Left lung (tissue), 10 donors: ENCODE data around the gene NFIA. TPM values are rescaled to one million over a fixed set of nuclear protein-coding genes. Genes with fewer than 3 reads are reported as not detected.

Experiments
- ATAC-seq: fragments of 200-7000 bp; cut with Tn5 transposase; one replicate; pipeline ENCODE4 v1.9.1; 2020; ENCODE audit warnings: moderate library complexity
- DNase-seq, 4 donors: peaks; one replicate each; pipeline ENCODE4 v3.0.0-alpha.2; 2013 to 2020
- H3K27ac ChIP-seq, 2 donors: fragments of 200-600 bp; sonication (generic) in 1 of 2; one replicate each; pipeline versions ENCODE4 v1.5.0 to v1.8.0; 2020 to 2021
- H3K27me3 ChIP-seq, 2 donors: fragments of 200-600 bp; sonication (generic) in 1 of 2; one replicate each; pipeline versions ENCODE4 v1.5.0 to v1.8.0; 2020 to 2021
- H3K36me3 ChIP-seq, 2 donors: fragments of 200-600 bp; sonication (generic) in 1 of 2; one replicate each; pipeline versions ENCODE4 v1.5.0 to v1.8.0; 2020 to 2021
- H3K4me1 ChIP-seq, 2 donors: fragments of 200-600 bp; one replicate each; pipeline ENCODE4 v1.8.0; 2021
- H3K4me3 ChIP-seq, 2 donors: fragments of 200-600 bp; sonication (generic) in 1 of 2; one replicate each; pipeline versions ENCODE4 v1.5.0 to v1.8.0; 2020 to 2021; ENCODE audit warnings: mild to moderate bottlenecking in 1 of 2
- H3K9me3 ChIP-seq, 2 donors: fragments of 200-600 bp; sonication (generic) in 1 of 2; one replicate each; pipeline versions ENCODE4 v1.5.0 to v1.8.0; 2020 to 2021
- intact Hi-C, 2 donors: fragments of 100-400 bp; cut with DNase I; formaldehyde crosslinking; loops; one replicate each; pipeline versions ENCODE4 v1.11.2 to v1.14.2; 2022
- polyA plus RNA-seq, 6 donors: library from polyadenylated mRNA; unstranded; fragments of 120-200 nt; gene quantifications; one replicate each; pipeline ENCODE4 v1.2.1, GENCODE V29; 2013; ENCODE audit not compliant: insufficient read length in 6 of 6
- total RNA-seq, 2 donors: library from RNA; stranded (reverse); fragmentation: NEBNext Ultra II Directional; extraction: Animal tissue kit (Norgen Biotek cat#: 25700); gene quantifications; one replicate each; pipeline ENCODE4 v1.2.1, GENCODE V29; 2021
- TF ChIP-seq, protein P1 (sequence below), 2 donors: fragments of 200-600 bp; sonication (generic) in 1 of 2; IDR thresholded peaks; one replicate each; pipeline versions ENCODE4 v1.5.0 to v1.8.0; 2021; ENCODE audit warnings: antibody characterized with exemption in 2 of 2
- donor health status: DM: no; HTN: yes; CAD: no.
- donor health status: DM: no; HTN: no; CAD: no.

Gene NFIA
- total and polyA plus RNA-seq, 8 donors, result 30.4 to 60.7 (median 37.6) TPM

- ATAC-seq, result no peak
- H3K27me3 ChIP-seq, result no peaks in the 10 kb centered on the region
- TF ChIP-seq, protein P1, sequence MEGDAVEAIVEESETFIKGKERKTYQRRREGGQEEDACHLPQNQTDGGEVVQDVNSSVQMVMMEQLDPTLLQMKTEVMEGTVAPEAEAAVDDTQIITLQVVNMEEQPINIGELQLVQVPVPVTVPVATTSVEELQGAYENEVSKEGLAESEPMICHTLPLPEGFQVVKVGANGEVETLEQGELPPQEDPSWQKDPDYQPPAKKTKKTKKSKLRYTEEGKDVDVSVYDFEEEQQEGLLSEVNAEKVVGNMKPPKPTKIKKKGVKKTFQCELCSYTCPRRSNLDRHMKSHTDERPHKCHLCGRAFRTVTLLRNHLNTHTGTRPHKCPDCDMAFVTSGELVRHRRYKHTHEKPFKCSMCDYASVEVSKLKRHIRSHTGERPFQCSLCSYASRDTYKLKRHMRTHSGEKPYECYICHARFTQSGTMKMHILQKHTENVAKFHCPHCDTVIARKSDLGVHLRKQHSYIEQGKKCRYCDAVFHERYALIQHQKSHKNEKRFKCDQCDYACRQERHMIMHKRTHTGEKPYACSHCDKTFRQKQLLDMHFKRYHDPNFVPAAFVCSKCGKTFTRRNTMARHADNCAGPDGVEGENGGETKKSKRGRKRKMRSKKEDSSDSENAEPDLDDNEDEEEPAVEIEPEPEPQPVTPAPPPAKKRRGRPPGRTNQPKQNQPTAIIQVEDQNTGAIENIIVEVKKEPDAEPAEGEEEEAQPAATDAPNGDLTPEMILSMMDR (IDR thresholded peaks at IDR 0.05), result no peak
- no peak overlapping the region for H3K27ac ChIP-seq
- no peak overlapping the region for H3K4me3 ChIP-seq
- DNase-seq, result no peak
- H3K4me1 ChIP-seq, result peaks cover 0 to 9% of the 10 kb centered on the region in 2 donors
- no peaks in the 10 kb centered on the region for H3K36me3 ChIP-seq
- intact Hi-C loops, result no loop called here
- no peaks in the 10 kb centered on the region for H3K9me3 ChIP-seq
These were observed 143.1 kb downstream of the NFIA start for GRCh38 chr1:61225478-61225877.

GRCh38 chr1:61226791-61227567 lies 144.6 kb downstream of the NFIA start:
- no peaks in the 10 kb centered on the region for H3K9me3 ChIP-seq
- no peaks in the 10 kb centered on the region for H3K36me3 ChIP-seq
- ATAC-seq, result peak; percentile 64
- TF ChIP-seq, protein P1 (IDR thresholded peaks at IDR 0.05), result no peak
- H3K4me3 ChIP-seq, result no peak overlapping the region
- DNase-seq, result no peak
- H3K27me3 ChIP-seq, result no peaks in the 10 kb centered on the region
- peak overlapping the region in 1 of 2 donors; percentile 39 for H3K27ac ChIP-seq
- intact Hi-C loops, result no loop called here
- peaks cover 0 to 8% of the 10 kb centered on the region in 2 donors for H3K4me1 ChIP-seq

DNA sequence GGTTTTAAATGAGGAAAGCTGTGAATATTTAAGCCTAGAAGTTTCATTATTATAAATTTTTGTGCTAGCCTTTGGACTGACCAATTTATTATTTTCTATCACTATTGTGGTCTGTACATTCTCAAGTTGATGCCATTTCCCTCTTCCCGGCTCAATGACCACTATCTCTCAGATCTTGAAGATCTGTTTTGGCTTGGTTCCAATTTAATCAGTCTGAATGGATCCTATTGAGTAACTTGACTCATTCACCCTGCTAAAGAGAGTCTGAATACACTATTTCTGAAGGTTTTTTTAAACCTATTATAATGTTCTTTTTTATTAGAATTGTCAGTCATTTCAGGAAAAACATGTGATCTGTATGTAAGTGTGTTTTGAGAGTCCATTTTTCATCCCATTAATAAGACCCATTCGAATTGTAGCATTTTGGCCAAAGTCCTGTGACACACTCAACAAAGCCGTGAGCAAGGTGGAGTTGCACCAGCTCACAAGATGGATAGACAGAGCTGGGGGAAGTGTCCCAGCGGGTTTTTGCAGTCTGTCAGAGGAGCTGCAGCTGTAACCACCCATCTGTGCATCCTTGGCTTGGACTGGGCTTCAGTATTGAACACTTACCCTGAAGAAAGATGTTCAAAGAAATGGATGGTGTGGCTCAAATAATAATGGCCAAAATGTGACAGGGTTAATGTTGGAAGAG lies 145.6 kb downstream of the NFIA start:
- no peak for ATAC-seq
- no peak for DNase-seq
- no peaks in the 10 kb centered on the region for H3K9me3 ChIP-seq
- H3K27me3 ChIP-seq, result no peaks in the 10 kb centered on the region
- intact Hi-C loops, result no loop called here
- no peak overlapping the region for H3K27ac ChIP-seq
- no peak overlapping the region for H3K4me3 ChIP-seq
- TF ChIP-seq, protein P1 (IDR thresholded peaks at IDR 0.05), result no peak
- H3K36me3 ChIP-seq, result no peaks in the 10 kb centered on the region
- H3K4me1 ChIP-seq, result peaks cover 0 to 3% of the 10 kb centered on the region in 2 donors

- H3K27me3 ChIP-seq, result no peaks in the 10 kb centered on the region
- TF ChIP-seq, protein P1 (IDR thresholded peaks at IDR 0.05), result no peak
- DNase-seq, result no peak
These were observed 148.2 kb downstream of the NFIA start for GRCh38 chr1:61230523-61230922.

DNA sequence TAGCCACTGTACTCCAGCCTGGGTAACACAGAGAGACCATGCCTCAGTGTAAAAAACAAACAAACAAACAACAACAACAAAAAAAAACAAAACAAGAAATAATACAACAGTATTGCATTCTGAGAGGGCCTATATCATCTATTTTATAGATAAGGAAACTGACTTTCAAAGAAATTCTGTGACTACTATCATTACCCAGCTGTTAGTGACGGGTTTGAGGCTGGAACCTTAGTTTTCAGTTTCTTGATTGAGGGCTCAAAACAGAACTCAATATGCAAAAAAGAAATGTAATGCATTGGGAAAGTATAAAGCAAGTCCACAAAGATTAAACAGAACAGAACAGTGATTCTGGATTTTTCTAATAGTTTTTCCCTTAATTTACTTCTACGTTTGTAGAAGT lies 149.4 kb downstream of the NFIA start:
- H3K36me3 ChIP-seq, result no peaks in the 10 kb centered on the region
- no peak overlapping the region for H3K27ac ChIP-seq
- ATAC-seq, result no peak
- H3K4me3 ChIP-seq, result no peak overlapping the region
- no peaks in the 10 kb centered on the region for H3K9me3 ChIP-seq
- no peaks in the 10 kb centered on the region for H3K4me1 ChIP-seq
- intact Hi-C loops, result no loop called here
- no peak for DNase-seq
- no peaks in the 10 kb centered on the region for H3K27me3 ChIP-seq
- TF ChIP-seq, protein P1 (IDR thresholded peaks at IDR 0.05), result no peak

More at GRCh38 chr1:61230523-61230922, 148.2 kb downstream of the NFIA start:
- Histone ChIP-seq H3K36me3 (no peaks in the 10 kb centered on the region), H3K27ac (no peak overlapping the region), H3K4me1 (peaks cover 0 to 3% of the 10 kb centered on the region in 2 donors), H3K4me3 (no peak overlapping the region), H3K9me3 (no peaks in the 10 kb centered on the region)
- no peak for ATAC-seq
- intact Hi-C loops, result no loop called here
